Measurements from ENCODE around the gene ELAVL1.

DNA sequence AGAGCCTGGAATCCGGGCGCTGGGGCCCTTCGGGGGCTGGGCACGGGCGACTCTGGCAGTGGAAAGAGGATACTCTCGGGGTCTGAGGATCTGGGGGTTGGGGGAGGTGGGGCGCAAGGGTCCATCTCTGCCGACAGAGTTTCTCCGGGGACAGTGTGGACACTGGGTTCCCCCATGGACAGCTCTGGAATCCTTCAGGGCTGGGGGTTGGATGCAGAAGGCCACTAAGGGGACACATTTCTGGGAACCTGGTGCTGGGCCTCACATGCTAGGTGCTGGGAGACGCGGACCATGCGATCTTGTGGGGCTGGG is 88.5 kb downstream of the ELAVL1 start:
- no peak for TF ChIP-seq JUNB (IDR thresholded peaks at IDR 0.05; ENCODE audit: unreplicated experiment)
- TF ChIP-seq, protein P1, sequence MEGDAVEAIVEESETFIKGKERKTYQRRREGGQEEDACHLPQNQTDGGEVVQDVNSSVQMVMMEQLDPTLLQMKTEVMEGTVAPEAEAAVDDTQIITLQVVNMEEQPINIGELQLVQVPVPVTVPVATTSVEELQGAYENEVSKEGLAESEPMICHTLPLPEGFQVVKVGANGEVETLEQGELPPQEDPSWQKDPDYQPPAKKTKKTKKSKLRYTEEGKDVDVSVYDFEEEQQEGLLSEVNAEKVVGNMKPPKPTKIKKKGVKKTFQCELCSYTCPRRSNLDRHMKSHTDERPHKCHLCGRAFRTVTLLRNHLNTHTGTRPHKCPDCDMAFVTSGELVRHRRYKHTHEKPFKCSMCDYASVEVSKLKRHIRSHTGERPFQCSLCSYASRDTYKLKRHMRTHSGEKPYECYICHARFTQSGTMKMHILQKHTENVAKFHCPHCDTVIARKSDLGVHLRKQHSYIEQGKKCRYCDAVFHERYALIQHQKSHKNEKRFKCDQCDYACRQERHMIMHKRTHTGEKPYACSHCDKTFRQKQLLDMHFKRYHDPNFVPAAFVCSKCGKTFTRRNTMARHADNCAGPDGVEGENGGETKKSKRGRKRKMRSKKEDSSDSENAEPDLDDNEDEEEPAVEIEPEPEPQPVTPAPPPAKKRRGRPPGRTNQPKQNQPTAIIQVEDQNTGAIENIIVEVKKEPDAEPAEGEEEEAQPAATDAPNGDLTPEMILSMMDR (conservative IDR thresholded peaks at IDR 0.05; ENCODE audit: low read depth in 2 of 2) = no peak
- no peak for TF ChIP-seq POLR2AphosphoS5 (IDR thresholded peaks at IDR 0.05; ENCODE audit: low read depth)
- no peak for TF ChIP-seq CREB1 (CRISPR knock-in tag; IDR thresholded peaks at IDR 0.05; ENCODE audit: low read depth)
